ENCODE measurements around the gene PPM1H.

Gene PPM1H

DNA sequence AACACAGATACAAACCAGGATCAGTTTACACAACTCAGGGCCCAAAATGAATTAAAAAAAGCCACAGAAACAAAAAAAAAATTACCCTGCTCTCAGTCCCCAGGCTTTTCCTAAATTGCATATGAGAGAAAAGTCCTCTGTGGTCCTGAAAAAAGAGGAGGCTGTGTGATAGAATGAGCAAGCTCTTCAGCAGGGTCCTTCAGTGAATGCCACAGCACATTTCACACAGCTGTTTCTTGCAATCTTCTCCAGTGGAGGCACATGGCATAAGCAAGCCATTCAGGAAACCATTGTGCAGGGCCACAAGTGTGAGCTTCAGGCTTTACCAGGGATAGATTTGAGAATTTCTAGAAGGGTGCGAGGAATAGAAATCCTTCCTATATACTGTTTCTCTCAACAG is 168.5 kb downstream of the PPM1H start:
- Histone ChIP-seq H2AFZ (ENCODE audit: low read depth, low read length) (no peak overlapping the region), H4K20me1 (ENCODE audit: insufficient read depth, low read length) (no peaks in the 10 kb centered on the region), H3K36me3 (replicated peaks; ENCODE audit: low read depth, low read length) (no peaks in the 10 kb centered on the region), H3K27me3 (ENCODE audit: low read depth, low read length) (no peaks in the 10 kb centered on the region), H3K4me3 (ENCODE audit: low read length) (no peak overlapping the region), H3K9ac (ENCODE audit: low read length) (no peak overlapping the region), H3K4me1 (ENCODE audit: low read length) (no peaks in the 10 kb centered on the region), H3K9me3 (ENCODE audit: insufficient read depth, low read length) (no peaks in the 10 kb centered on the region), H3K4me2 (ENCODE audit: low read length) (no peak overlapping the region), H3K79me2 (ENCODE audit: low read length) (no peaks in the 10 kb centered on the region), H3K27ac (ENCODE audit: low read length) (no peak overlapping the region)
- TF ChIP-seq, protein P1, sequence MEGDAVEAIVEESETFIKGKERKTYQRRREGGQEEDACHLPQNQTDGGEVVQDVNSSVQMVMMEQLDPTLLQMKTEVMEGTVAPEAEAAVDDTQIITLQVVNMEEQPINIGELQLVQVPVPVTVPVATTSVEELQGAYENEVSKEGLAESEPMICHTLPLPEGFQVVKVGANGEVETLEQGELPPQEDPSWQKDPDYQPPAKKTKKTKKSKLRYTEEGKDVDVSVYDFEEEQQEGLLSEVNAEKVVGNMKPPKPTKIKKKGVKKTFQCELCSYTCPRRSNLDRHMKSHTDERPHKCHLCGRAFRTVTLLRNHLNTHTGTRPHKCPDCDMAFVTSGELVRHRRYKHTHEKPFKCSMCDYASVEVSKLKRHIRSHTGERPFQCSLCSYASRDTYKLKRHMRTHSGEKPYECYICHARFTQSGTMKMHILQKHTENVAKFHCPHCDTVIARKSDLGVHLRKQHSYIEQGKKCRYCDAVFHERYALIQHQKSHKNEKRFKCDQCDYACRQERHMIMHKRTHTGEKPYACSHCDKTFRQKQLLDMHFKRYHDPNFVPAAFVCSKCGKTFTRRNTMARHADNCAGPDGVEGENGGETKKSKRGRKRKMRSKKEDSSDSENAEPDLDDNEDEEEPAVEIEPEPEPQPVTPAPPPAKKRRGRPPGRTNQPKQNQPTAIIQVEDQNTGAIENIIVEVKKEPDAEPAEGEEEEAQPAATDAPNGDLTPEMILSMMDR (IDR thresholded peaks at IDR 0.05; ENCODE audit: low read depth, low read length), result no peak
- TF ChIP-seq EZH2phosphoT487 (IDR thresholded peaks at IDR 0.05; ENCODE audit: low read depth), result no peak

DNA sequence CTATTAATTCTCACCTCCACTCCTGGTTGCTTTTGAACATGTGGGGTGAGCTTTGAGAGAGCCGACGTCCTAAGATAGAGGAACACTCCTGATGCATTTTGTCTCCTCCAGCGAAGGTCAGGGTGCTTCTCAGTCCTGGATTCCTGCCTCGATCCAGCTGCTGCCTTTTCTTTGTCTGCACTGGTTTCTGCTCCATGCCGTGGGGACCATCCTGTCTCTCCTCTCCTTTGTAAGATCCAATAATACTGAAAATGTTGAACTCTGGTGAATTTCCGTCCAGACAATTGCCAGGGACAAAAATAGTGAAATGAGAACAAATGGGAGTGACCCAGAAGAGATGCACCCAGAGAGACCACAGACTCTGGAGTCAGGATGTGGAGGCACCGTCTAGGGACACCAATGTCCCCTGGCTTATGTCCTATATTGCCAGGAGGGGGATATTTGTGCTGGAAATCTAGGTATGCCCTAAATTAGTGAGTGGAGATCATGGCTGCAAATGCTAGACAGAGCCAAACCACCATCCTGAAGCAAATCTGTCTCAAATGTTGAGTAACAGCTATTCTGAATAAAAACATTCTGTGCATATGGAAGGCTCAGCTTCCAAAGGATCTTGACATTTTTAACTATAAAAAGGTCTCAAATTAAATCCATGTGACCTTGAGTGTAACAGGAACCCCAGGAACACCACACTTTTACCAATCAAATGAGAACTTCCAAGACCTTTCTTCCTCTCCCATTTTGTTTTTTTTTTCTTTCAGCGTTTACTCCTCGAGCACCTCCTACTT is 170.9 kb downstream of the PPM1H start:
- no peak overlapping the region for H3K4me2 ChIP-seq (ENCODE audit: low read length)
- no peak for TF ChIP-seq EZH2phosphoT487 (IDR thresholded peaks at IDR 0.05; ENCODE audit: low read depth)
- TF ChIP-seq, protein P1 (IDR thresholded peaks at IDR 0.05; ENCODE audit: low read depth, low read length), result no peak
- H3K27ac ChIP-seq (ENCODE audit: low read length), result no peak overlapping the region
- no peaks in the 10 kb centered on the region for H3K36me3 ChIP-seq (replicated peaks; ENCODE audit: low read depth, low read length)
- no peaks in the 10 kb centered on the region for H3K9me3 ChIP-seq (ENCODE audit: insufficient read depth, low read length)
- no peak overlapping the region for H2AFZ ChIP-seq (ENCODE audit: low read depth, low read length)
- peaks cover 10% of the 10 kb centered on the region for H3K4me1 ChIP-seq (ENCODE audit: low read length)
- H4K20me1 ChIP-seq (ENCODE audit: insufficient read depth, low read length), result no peaks in the 10 kb centered on the region
- no peak overlapping the region for H3K4me3 ChIP-seq (ENCODE audit: low read length)
- no peak overlapping the region for H3K9ac ChIP-seq (ENCODE audit: low read length)
- H3K27me3 ChIP-seq (ENCODE audit: low read depth, low read length), result no peaks in the 10 kb centered on the region
- H3K79me2 ChIP-seq (ENCODE audit: low read length), result no peaks in the 10 kb centered on the region

DNA sequence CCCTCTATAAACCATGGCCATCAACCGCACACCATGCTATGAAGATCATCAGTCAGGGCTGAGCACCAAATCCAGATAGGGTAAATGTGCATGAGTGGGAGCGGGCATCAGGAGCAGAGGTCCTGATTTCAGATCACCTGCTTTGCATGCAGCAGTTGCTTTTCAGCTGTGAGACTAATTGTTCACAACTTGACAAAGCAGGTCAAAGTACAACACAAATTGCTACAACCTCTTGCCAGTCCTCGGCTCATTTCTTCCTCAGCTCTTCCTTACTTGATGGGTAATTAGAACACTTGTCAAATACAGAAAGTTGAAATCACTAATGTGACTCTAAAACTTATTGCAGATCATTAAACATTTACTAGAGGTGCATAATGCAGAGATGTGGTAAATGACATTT is 171.6 kb downstream of the PPM1H start:
- TF ChIP-seq, protein P1 (IDR thresholded peaks at IDR 0.05; ENCODE audit: low read depth, low read length), result no peak
- no peak for TF ChIP-seq EZH2phosphoT487 (IDR thresholded peaks at IDR 0.05; ENCODE audit: low read depth)
- H3K27me3 ChIP-seq (ENCODE audit: low read depth, low read length), result no peaks in the 10 kb centered on the region
- H4K20me1 ChIP-seq (ENCODE audit: insufficient read depth, low read length), result no peaks in the 10 kb centered on the region
- H3K79me2 ChIP-seq (ENCODE audit: low read length), result no peaks in the 10 kb centered on the region
- no peak overlapping the region for H3K4me3 ChIP-seq (ENCODE audit: low read length)
- H2AFZ ChIP-seq (ENCODE audit: low read depth, low read length), result no peak overlapping the region
- peaks cover 10% of the 10 kb centered on the region for H3K4me1 ChIP-seq (ENCODE audit: low read length)
- no peaks in the 10 kb centered on the region for H3K36me3 ChIP-seq (replicated peaks; ENCODE audit: low read depth, low read length)
- H3K4me2 ChIP-seq (ENCODE audit: low read length), result no peak overlapping the region
- no peak overlapping the region for H3K9ac ChIP-seq (ENCODE audit: low read length)
- H3K9me3 ChIP-seq (ENCODE audit: insufficient read depth, low read length), result no peaks in the 10 kb centered on the region
- H3K27ac ChIP-seq (ENCODE audit: low read length), result no peak overlapping the region

DNA sequence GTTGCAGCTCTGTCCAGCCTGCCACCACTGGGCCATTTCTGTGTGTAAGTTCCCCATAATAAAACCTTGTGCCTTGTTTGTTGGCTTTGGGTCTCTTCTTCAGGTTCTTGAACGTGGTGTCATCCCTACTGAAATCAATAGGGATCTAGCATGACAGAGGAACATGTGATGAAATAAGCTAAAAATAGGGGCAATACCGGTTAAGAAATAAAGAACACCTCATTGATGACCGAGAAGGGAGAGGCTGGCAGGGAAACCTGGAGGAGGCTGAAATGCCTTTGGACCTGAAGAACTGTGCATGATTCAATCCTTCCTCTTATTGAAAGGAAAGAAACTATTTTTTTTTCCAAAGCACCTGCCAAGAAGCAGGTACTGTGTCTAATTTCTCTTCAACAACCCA is 172.3 kb downstream of the PPM1H start:
- no peak for TF ChIP-seq EZH2phosphoT487 (IDR thresholded peaks at IDR 0.05; ENCODE audit: low read depth)
- TF ChIP-seq, protein P1 (IDR thresholded peaks at IDR 0.05; ENCODE audit: low read depth, low read length), result no peak
- Histone ChIP-seq H3K36me3 (replicated peaks; ENCODE audit: low read depth, low read length) (no peaks in the 10 kb centered on the region), H3K4me3 (ENCODE audit: low read length) (no peak overlapping the region), H4K20me1 (ENCODE audit: insufficient read depth, low read length) (no peaks in the 10 kb centered on the region), H3K4me1 (ENCODE audit: low read length) (peaks cover 10% of the 10 kb centered on the region), H3K4me2 (ENCODE audit: low read length) (no peak overlapping the region), H3K79me2 (ENCODE audit: low read length) (no peaks in the 10 kb centered on the region), H2AFZ (ENCODE audit: low read depth, low read length) (no peak overlapping the region), H3K27ac (ENCODE audit: low read length) (no peak overlapping the region), H3K27me3 (ENCODE audit: low read depth, low read length) (no peaks in the 10 kb centered on the region), H3K9ac (ENCODE audit: low read length) (no peak overlapping the region), H3K9me3 (ENCODE audit: insufficient read depth, low read length) (no peaks in the 10 kb centered on the region)

Data from OCI-LY3 (cell line).